Left ventricle myocardium inferior (tissue), 1 donor: ENCODE results near the gene AUTS2. TPM values are rescaled to one million over a fixed set of nuclear protein-coding genes. Genes with fewer than 3 reads are reported as not detected.

Experiments
- DNase-seq: peaks from one replicate; pipeline ENCODE4 v3.0.0-alpha.2; 2020
- H3K27ac ChIP-seq: fragments of 200-600 bp; replicated peaks from 2 replicates; pipeline ENCODE4 v1.8.0; 2021
- H3K27me3 ChIP-seq: fragments of 200-600 bp; 2 replicates; pipeline ENCODE4 v1.8.0; 2021; ENCODE audit warnings: low read depth
- H3K36me3 ChIP-seq: fragments of 200-600 bp; 2 replicates; pipeline ENCODE4 v1.8.0; 2021
- H3K4me1 ChIP-seq: fragments of 200-600 bp; 2 replicates; pipeline ENCODE4 v1.8.0; 2021
- H3K4me3 ChIP-seq: fragments of 200-600 bp; 2 replicates; pipeline ENCODE4 v1.8.0; 2021; ENCODE audit warnings: mild to moderate bottlenecking, moderate library complexity
- H3K9me3 ChIP-seq: fragments of 200-600 bp; replicated peaks from 2 replicates; pipeline ENCODE4 v1.8.0; 2021
- intact Hi-C: fragments of 100-400 bp; cut with micrococcal nuclease; formaldehyde crosslinking; loops from one replicate; pipeline ENCODE4 v1.11.0; 2022
- total RNA-seq: library from RNA; stranded (reverse); fragmentation: NEBNext Ultra II Directional; extraction: Animal tissue kit (Norgen Biotek cat#: 25700); gene quantifications from one replicate; pipeline ENCODE4 v1.2.1, GENCODE V29; 2021
- TF ChIP-seq, protein P1 (sequence below): fragments of 200-600 bp; IDR thresholded peaks from 2 replicates; pipeline ENCODE4 v1.8.0; 2021; ENCODE audit warnings: antibody characterized with exemption, mild to moderate bottlenecking, borderline replicate concordance
- donor health status: DM: no; HTN: yes; CAD: no; lungs with severe emphysema.

Gene AUTS2
- total RNA-seq, 1 donor from 2014 or later: 10.5 TPM

DNA sequence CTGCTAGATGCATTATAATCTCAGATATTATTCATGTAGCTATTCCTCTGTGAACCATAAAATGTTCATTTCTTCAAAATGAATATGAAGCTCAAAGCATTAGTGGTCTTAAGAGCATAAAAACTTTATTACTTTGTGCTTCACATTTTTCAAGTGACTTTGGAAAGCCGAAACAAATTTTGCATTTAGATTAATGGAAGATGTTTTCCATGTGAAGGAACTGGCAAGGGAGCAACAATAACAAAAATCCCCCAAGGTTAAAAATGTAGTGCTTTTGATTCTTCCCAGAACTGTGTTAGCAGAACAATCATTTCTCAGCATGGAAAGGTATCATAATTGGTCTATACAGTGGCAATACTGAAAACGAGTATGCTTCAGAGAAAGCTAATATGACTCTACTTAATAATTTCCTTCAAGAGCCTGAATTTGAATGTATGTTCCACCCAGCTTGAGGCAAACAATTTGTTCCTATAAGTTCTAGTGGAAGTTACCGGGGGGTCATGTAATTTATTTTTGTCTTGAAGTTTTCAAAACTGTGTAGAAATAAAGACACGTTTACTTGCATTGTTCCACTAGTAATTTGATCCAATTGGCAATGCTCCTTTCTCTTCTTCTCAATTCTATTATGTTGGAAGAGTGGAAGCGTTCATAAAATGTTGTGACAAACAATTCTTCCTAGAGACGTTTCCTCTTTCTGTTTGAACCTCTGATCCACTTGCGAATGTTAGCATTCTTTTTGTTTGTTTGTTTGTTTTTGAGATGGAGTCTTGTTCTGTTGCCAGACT lies 665.4 kb downstream of the AUTS2 start:
- Histone ChIP-seq H3K4me3 (no peak overlapping the region), H3K4me1 (peaks cover 8% of the 10 kb centered on the region), H3K9me3 (no peaks in the 10 kb centered on the region), H3K27ac (no peak overlapping the region), H3K36me3 (no peaks in the 10 kb centered on the region), H3K27me3 (no peaks in the 10 kb centered on the region)
- DNase-seq: no peak
- TF ChIP-seq, protein P1, sequence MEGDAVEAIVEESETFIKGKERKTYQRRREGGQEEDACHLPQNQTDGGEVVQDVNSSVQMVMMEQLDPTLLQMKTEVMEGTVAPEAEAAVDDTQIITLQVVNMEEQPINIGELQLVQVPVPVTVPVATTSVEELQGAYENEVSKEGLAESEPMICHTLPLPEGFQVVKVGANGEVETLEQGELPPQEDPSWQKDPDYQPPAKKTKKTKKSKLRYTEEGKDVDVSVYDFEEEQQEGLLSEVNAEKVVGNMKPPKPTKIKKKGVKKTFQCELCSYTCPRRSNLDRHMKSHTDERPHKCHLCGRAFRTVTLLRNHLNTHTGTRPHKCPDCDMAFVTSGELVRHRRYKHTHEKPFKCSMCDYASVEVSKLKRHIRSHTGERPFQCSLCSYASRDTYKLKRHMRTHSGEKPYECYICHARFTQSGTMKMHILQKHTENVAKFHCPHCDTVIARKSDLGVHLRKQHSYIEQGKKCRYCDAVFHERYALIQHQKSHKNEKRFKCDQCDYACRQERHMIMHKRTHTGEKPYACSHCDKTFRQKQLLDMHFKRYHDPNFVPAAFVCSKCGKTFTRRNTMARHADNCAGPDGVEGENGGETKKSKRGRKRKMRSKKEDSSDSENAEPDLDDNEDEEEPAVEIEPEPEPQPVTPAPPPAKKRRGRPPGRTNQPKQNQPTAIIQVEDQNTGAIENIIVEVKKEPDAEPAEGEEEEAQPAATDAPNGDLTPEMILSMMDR: no peak
- intact Hi-C loops: no loop called here

DNA sequence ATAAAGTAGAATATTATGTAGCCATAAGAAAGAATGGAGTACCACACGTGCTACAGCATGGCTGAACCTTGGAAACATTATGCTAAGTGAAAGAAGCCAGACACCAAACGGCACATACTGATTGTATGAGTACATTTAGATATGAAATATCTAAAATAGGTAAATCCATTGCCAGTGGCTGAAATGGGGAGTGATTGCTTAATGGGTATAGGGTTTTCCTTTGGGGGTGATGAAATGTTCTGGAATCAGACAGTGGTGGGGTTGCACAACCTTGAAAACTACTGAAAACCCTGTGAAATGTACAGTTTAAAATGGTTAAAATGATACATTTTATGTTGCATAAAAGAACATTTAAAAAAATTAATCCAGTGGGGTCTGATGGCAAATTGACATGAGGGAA lies 667.9 kb downstream of the AUTS2 start:
- no peak for DNase-seq
- H3K27ac ChIP-seq: no peak overlapping the region
- H3K36me3 ChIP-seq: no peaks in the 10 kb centered on the region
- intact Hi-C loops: no loop called here
- no peaks in the 10 kb centered on the region for H3K27me3 ChIP-seq
- TF ChIP-seq, protein P1: no peak
- no peak overlapping the region for H3K4me3 ChIP-seq
- no peaks in the 10 kb centered on the region for H3K4me1 ChIP-seq
- no peaks in the 10 kb centered on the region for H3K9me3 ChIP-seq

DNA sequence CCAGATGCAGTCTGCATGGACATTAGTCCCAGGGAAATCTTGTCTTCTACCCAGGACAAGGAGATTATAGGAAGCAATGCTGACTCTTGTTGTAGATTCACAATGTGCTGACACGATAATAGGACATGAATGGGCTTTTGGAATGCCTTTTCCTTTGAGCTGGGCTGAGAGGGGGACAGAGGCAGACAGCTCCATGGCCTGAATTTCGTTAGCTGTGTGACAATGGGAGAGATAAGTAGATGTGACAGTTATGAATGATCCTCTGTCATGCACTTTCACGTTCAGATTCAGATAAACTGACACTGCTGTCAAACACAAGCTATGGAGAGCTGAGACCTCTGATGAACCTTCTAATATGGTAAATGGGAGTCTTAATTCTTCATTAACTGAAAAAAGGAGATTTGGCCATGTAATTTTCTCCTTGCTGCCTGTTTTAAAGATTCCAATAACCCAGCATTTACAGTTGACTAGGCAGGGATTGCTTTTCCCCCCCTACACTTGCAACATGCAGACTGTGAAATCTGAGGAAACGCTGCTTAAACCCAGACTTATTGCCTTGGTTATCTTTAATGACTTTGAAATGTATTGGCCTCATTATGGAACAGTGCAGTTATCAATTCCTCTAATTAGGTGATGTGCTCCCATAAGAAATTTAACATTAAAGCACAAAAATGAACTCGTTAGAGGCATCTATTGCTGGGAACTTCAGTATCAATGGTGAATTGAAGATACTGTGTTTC lies 669.3 kb downstream of the AUTS2 start:
- Histone ChIP-seq H3K9me3 (no peaks in the 10 kb centered on the region), H3K4me3 (no peak overlapping the region)
- intact Hi-C loops: no loop called here

DNA sequence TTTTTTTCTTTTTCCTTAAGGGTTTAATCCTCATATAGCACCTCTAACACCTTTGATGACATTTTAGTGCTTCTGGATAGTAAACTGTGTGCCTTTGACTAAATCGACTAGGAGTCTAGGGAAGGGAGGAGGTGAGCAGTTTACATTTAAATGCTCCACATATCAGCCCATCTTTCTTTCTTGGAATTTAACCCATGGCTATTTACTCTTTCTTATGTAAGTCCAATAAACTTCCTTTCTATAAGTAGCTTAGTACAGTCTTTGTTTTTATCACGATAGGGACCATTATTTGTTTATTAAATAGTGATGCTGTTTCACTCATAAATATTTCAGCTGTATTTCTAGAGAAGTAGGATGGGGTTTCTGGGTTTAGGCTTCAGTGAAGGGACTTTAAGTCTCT lies 669.9 kb downstream of the AUTS2 start:
- TF ChIP-seq, protein P1: no peak
- intact Hi-C loops: no loop called here
- Histone ChIP-seq H3K9me3 (no peaks in the 10 kb centered on the region), H3K36me3 (no peaks in the 10 kb centered on the region), H3K4me3 (no peak overlapping the region), H3K4me1 (no peaks in the 10 kb centered on the region), H3K27me3 (no peaks in the 10 kb centered on the region), H3K27ac (no peak overlapping the region)
- no peak for DNase-seq

More for the DNA sequence above, 669.3 kb downstream of the AUTS2 start:
- no peak for DNase-seq
- Histone ChIP-seq H3K36me3 (no peaks in the 10 kb centered on the region), H3K27ac (no peak overlapping the region), H3K4me1 (no peaks in the 10 kb centered on the region), H3K27me3 (no peaks in the 10 kb centered on the region)
- TF ChIP-seq, protein P1: no peak

DNA sequence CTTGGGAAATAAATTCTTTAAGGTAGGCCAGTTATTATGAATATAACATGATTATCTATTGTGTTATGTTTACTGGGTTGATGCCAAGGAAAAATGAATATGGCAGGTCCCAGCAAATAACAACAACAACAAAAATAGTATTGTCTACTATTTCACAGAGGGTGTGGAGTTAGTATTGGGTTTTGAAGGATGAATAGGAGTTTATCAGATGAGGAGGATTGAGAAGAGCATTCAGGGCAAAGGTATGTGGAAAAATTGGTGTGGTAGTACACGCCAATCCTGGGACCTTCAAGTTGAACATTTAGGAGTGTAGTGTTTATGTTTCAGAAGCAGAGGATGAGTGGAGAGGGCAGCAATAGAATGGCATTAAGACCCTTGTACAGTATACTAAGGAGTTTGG lies 671.9 kb downstream of the AUTS2 start:
- Histone ChIP-seq H3K27me3 (no peaks in the 10 kb centered on the region), H3K4me1 (no peaks in the 10 kb centered on the region), H3K4me3 (no peak overlapping the region), H3K36me3 (no peaks in the 10 kb centered on the region), H3K27ac (no peak overlapping the region), H3K9me3 (no peaks in the 10 kb centered on the region)
- DNase-seq: no peak
- TF ChIP-seq, protein P1: no peak
- intact Hi-C loops: no loop called here
